NB4 (cell line): Measurements from ENCODE around the gene PALMD.

ENCODE experiments used
- MYC ChIP-seq: IDR thresholded peaks from 2 replicates; pipeline ENCODE4 v1.6.1; 2011; ENCODE audit warnings: low read depth, low read length
- TF ChIP-seq, protein P1 (sequence below): IDR thresholded peaks from one replicate; pipeline ENCODE4 v1.5.1; 2012; ENCODE audit warnings: low read depth, low read length

- TF ChIP-seq, protein P1, sequence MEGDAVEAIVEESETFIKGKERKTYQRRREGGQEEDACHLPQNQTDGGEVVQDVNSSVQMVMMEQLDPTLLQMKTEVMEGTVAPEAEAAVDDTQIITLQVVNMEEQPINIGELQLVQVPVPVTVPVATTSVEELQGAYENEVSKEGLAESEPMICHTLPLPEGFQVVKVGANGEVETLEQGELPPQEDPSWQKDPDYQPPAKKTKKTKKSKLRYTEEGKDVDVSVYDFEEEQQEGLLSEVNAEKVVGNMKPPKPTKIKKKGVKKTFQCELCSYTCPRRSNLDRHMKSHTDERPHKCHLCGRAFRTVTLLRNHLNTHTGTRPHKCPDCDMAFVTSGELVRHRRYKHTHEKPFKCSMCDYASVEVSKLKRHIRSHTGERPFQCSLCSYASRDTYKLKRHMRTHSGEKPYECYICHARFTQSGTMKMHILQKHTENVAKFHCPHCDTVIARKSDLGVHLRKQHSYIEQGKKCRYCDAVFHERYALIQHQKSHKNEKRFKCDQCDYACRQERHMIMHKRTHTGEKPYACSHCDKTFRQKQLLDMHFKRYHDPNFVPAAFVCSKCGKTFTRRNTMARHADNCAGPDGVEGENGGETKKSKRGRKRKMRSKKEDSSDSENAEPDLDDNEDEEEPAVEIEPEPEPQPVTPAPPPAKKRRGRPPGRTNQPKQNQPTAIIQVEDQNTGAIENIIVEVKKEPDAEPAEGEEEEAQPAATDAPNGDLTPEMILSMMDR: no peak
- no peak for TF ChIP-seq MYC
Measured at GRCh38 chr1:99629164-99629563, 16.7 kb upstream of the PALMD start.
